ENCODE data around the gene C1orf159.

Gene C1orf159

DNA sequence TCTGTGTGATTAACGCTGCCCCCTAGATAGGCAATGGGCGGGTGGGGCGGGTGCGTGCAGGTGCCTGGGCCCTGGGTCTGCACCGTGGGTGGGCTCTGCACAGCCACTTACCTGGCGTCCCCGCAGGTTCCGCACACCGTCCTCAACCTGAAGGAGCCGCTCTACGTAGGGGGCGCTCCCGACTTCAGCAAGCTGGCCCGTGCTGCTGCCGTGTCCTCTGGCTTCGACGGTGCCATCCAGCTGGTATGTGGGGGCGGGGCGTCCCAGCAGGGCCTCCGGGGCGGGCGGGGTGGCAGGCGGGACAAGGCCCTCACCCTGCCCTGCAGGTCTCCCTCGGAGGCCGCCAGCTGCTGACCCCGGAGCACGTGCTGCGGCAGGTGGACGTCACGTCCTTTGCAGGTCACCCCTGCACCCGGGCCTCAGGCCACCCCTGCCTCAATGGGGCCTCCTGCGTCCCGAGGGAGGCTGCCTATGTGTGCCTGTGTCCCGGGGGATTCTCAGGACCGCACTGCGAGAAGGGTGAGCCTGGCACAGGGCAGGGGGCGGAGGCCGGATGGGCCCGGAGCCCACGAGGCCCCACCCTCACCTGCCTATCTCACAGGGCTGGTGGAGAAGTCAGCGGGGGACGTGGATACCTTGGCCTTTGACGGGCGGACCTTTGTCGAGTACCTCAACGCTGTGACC, 64.6 kb downstream of the C1orf159 start:
- Histone ChIP-seq H3K9me3 (replicated peaks; ENCODE audit: insufficient read depth, low read length) (no peaks in the 10 kb centered on the region), H3K27ac (ENCODE audit: low read length) (no peak overlapping the region), H3K4me3 (ENCODE audit: low read length) (no peak overlapping the region), H3K36me3 (replicated peaks; ENCODE audit: insufficient read depth, low read length) (no peaks in the 10 kb centered on the region), H3K79me2 (ENCODE audit: low read length) (no peaks in the 10 kb centered on the region), H3K4me1 (ENCODE audit: low read length) (no peaks in the 10 kb centered on the region), H2AFZ (ENCODE audit: low read length) (no peak overlapping the region), H4K20me1 (ENCODE audit: insufficient read depth, low read length) (no peaks in the 10 kb centered on the region), H3K27me3 (replicated peaks; ENCODE audit: insufficient read depth, low read length) (peaks cover 68% of the 10 kb centered on the region), H3K4me2 (ENCODE audit: low read depth, low read length) (no peak overlapping the region), H3K9me2 (replicated peaks; ENCODE audit: insufficient read depth, low read length) (no peaks in the 10 kb centered on the region), H3F3A (ENCODE audit: insufficient read depth, low read length) (no peaks in the 10 kb centered on the region), H3K9ac (ENCODE audit: low read length) (no peak overlapping the region)
- TF ChIP-seq EZH2phosphoT487 (IDR thresholded peaks at IDR 0.05; ENCODE audit: low read length) (no peak), EZH2 (optimal IDR thresholded peaks at IDR 0.05; ENCODE audit: low read depth, low read length) (no peak)
- TF ChIP-seq, protein P1, sequence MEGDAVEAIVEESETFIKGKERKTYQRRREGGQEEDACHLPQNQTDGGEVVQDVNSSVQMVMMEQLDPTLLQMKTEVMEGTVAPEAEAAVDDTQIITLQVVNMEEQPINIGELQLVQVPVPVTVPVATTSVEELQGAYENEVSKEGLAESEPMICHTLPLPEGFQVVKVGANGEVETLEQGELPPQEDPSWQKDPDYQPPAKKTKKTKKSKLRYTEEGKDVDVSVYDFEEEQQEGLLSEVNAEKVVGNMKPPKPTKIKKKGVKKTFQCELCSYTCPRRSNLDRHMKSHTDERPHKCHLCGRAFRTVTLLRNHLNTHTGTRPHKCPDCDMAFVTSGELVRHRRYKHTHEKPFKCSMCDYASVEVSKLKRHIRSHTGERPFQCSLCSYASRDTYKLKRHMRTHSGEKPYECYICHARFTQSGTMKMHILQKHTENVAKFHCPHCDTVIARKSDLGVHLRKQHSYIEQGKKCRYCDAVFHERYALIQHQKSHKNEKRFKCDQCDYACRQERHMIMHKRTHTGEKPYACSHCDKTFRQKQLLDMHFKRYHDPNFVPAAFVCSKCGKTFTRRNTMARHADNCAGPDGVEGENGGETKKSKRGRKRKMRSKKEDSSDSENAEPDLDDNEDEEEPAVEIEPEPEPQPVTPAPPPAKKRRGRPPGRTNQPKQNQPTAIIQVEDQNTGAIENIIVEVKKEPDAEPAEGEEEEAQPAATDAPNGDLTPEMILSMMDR (IDR thresholded peaks at IDR 0.05; ENCODE audit: low read length): no peak
- DNase-seq: no peak

DNA sequence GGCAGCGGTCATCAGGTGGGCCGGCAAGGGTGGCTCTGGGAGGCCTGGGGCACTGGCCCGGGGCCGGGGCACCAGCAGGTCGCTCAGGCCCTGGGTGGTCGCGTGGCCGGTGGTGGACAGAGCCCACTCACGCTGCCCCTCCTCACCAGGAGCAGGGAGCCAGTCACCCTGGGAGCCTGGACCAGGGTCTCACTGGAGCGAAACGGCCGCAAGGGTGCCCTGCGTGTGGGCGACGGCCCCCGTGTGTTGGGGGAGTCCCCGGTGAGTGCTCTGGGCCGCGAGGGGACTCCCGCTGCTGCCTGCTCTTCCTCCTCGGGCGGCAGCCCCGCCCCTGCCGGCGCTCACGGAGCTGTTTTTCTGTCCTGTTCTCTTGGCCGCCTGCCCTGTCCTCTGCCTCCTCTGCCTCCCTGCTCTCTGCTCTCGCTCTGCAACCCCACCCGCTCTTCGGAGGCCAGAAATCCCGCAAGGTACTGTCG, 65.3 kb downstream of the C1orf159 start:
- H2AFZ ChIP-seq (ENCODE audit: low read length): no peak overlapping the region
- TF ChIP-seq, protein P1 (IDR thresholded peaks at IDR 0.05; ENCODE audit: low read length): no peak
- no peak for TF ChIP-seq EZH2 (optimal IDR thresholded peaks at IDR 0.05; ENCODE audit: low read depth, low read length)
- no peak for TF ChIP-seq EZH2phosphoT487 (IDR thresholded peaks at IDR 0.05; ENCODE audit: low read length)
- H3K9ac ChIP-seq (ENCODE audit: low read length): no peak overlapping the region
- no peaks in the 10 kb centered on the region for H3K79me2 ChIP-seq (ENCODE audit: low read length)
- H3K9me2 ChIP-seq (replicated peaks; ENCODE audit: insufficient read depth, low read length): no peaks in the 10 kb centered on the region
- H3K36me3 ChIP-seq (replicated peaks; ENCODE audit: insufficient read depth, low read length): no peaks in the 10 kb centered on the region
- H3F3A ChIP-seq (ENCODE audit: insufficient read depth, low read length): no peaks in the 10 kb centered on the region
- no peak overlapping the region for H3K4me2 ChIP-seq (ENCODE audit: low read depth, low read length)
- no peaks in the 10 kb centered on the region for H3K9me3 ChIP-seq (replicated peaks; ENCODE audit: insufficient read depth, low read length)
- H3K27ac ChIP-seq (ENCODE audit: low read length): no peak overlapping the region
- DNase-seq: no peak
- H3K27me3 ChIP-seq (replicated peaks; ENCODE audit: insufficient read depth, low read length): peaks cover 70% of the 10 kb centered on the region
- H3K4me1 ChIP-seq (ENCODE audit: low read length): no peaks in the 10 kb centered on the region
- no peak overlapping the region for H3K4me3 ChIP-seq (ENCODE audit: low read length)
- H4K20me1 ChIP-seq (ENCODE audit: insufficient read depth, low read length): no peaks in the 10 kb centered on the region

DNA sequence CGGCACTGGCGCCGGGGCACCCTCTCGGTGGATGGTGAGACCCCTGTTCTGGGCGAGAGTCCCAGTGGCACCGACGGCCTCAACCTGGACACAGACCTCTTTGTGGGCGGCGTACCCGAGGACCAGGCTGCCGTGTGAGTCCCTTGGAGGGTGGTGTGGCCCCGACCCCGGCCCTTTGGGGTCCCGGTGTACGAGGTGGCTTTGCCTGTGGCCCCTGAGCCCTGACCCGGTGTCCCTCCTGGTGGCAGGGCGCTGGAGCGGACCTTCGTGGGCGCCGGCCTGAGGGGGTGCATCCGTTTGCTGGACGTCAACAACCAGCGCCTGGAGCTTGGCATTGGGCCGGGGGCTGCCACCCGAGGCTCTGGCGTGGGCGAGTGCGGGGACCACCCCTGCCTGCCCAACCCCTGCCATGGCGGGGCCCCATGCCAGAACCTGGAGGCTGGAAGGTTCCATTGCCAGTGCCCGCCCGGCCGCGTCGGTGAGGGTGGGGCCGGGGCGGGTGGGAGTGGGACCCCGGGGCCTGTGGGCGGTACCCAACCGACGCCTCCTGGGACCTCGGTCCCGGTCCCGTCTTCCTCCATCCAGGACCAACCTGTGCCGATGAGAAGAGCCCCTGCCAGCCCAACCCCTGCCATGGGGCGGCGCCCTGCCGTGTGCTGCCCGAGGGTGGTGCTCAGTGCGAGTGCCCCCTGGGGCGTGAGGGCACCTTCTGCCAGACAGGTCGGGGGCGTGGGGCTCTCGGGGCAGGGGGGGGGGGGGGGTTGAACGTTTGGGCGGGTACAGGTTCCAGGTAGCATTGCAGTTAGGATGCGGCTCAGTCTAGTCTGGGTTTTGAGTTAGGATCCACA, 66.3 kb downstream of the C1orf159 start:
- peaks cover 71% of the 10 kb centered on the region for H3K27me3 ChIP-seq (replicated peaks; ENCODE audit: insufficient read depth, low read length)
- no peaks in the 10 kb centered on the region for H3K36me3 ChIP-seq (replicated peaks; ENCODE audit: insufficient read depth, low read length)

More for the DNA sequence above, 66.3 kb downstream of the C1orf159 start:
- Histone ChIP-seq H3K4me3 (ENCODE audit: low read length) (no peak overlapping the region), H3K9ac (ENCODE audit: low read length) (no peak overlapping the region), H3F3A (ENCODE audit: insufficient read depth, low read length) (no peaks in the 10 kb centered on the region), H3K79me2 (ENCODE audit: low read length) (no peaks in the 10 kb centered on the region), H2AFZ (ENCODE audit: low read length) (no peak overlapping the region), H3K9me3 (replicated peaks; ENCODE audit: insufficient read depth, low read length) (no peaks in the 10 kb centered on the region), H3K4me1 (ENCODE audit: low read length) (no peaks in the 10 kb centered on the region), H3K9me2 (replicated peaks; ENCODE audit: insufficient read depth, low read length) (no peaks in the 10 kb centered on the region), H4K20me1 (ENCODE audit: insufficient read depth, low read length) (no peaks in the 10 kb centered on the region), H3K27ac (ENCODE audit: low read length) (no peak overlapping the region), H3K4me2 (ENCODE audit: low read depth, low read length) (no peak overlapping the region)
- TF ChIP-seq EZH2phosphoT487 (IDR thresholded peaks at IDR 0.05; ENCODE audit: low read length) (no peak), EZH2 (optimal IDR thresholded peaks at IDR 0.05; ENCODE audit: low read depth, low read length) (no peak)
- TF ChIP-seq, protein P1 (IDR thresholded peaks at IDR 0.05; ENCODE audit: low read length): no peak
- DNase-seq: no peak
